PC-3 (cell line): ENCODE results near the gene POLA2. TPM values are rescaled to one million over a fixed set of nuclear protein-coding genes. Genes with fewer than 3 reads are reported as not detected.
A peak's percentile ranks its signal among the peaks of the same experiment; 100 is the strongest.

ENCODE experiments used
- ATAC-seq: fragments of 200-7000 bp; cut with Tn5 transposase; 2 replicates; pipeline ENCODE4 v1.9.1; 2020; ENCODE audit warnings: mild to moderate bottlenecking, moderate library complexity
- BruUV-seq: library from RNA; stranded (reverse); fragments of 400-500 nt; replicated peaks from 2 replicates; lab custom pipeline; 2021; lab: Mats Ljungman, UMichigan
- CTCF ChIA-PET: fragments of 300-600 bp; sonication (Branson Sonifier 250); formaldehyde crosslinking; loops from one replicate; lab custom pipeline; 2022; ENCODE audit warnings: antibody characterized with exemption; lab: Charles Lee
- POLR2A ChIA-PET: fragments of 300-600 bp; sonication (Branson Sonifier 250); formaldehyde crosslinking; loops from one replicate; lab custom pipeline; 2022; ENCODE audit warnings: antibody characterized with exemption; ENCODE audit not compliant: unreplicated experiment; lab: Charles Lee
- DNase-seq: peaks from one replicate; pipeline ENCODE4 v3.0.0-alpha.2; 2015
- H2AFZ ChIP-seq: fragments of 300-600 bp; sonication (generic); 2 replicates; pipeline ENCODE4 v1.6.0; 2016; ENCODE audit warnings: antibody characterized with exemption, low read length
- H3F3A ChIP-seq: fragments of 300-600 bp; sonication (generic); one replicate; pipeline ENCODE4 v1.6.0; 2017; ENCODE audit warnings: antibody characterized with exemption, low read length, control low read depth, mild to moderate bottlenecking; ENCODE audit not compliant: unreplicated experiment
- H3K27ac ChIP-seq: fragments of 300-600 bp; sonication (generic); 2 replicates; pipeline ENCODE4 v1.5.1; 2016; ENCODE audit warnings: mild to moderate bottlenecking, low read length
- H3K27me3 ChIP-seq: fragments of 300-600 bp; sonication (generic); 2 replicates; pipeline ENCODE4 v1.6.1; 2016; ENCODE audit warnings: low read length, mixed read lengths
- H3K36me3 ChIP-seq: fragments of 300-600 bp; sonication (generic); 2 replicates; pipeline ENCODE4 v1.6.1; 2016; ENCODE audit warnings: low read depth, mixed run types, low read length, mixed read lengths
- H3K4me1 ChIP-seq: fragments of 300-600 bp; sonication (generic); 2 replicates; pipeline ENCODE4 v1.5.1; 2016; ENCODE audit warnings: low read length; ENCODE audit not compliant: insufficient read depth
- H3K4me2 ChIP-seq: fragments of 300-600 bp; sonication (generic); 2 replicates; pipeline ENCODE4 v1.6.0; 2016; ENCODE audit warnings: low read length
- H3K4me3 ChIP-seq: fragments of 300-600 bp; sonication (generic); 2 replicates; pipeline ENCODE4 v1.5.1; 2016; ENCODE audit warnings: mild to moderate bottlenecking, low read length, mixed read lengths
- H3K79me2 ChIP-seq: fragments of 300-600 bp; sonication (generic); 2 replicates; pipeline ENCODE4 v1.6.1; 2017; ENCODE audit warnings: low read length, mixed read lengths
- H3K9ac ChIP-seq: fragments of 300-600 bp; sonication (generic); 2 replicates; pipeline ENCODE4 v1.6.0; 2016; ENCODE audit warnings: mild to moderate bottlenecking, low read length
- H3K9me2 ChIP-seq: fragments of 300-600 bp; sonication (generic); replicated peaks from 2 replicates; pipeline ENCODE4 v1.6.1; 2016; ENCODE audit warnings: mixed run types, low read length, mixed read lengths
- H3K9me3 ChIP-seq: fragments of 300-600 bp; sonication (generic); 2 replicates; pipeline ENCODE4 v1.6.1; 2016; ENCODE audit warnings: low read length, mixed read lengths
- H4K20me1 ChIP-seq: fragments of 300-600 bp; sonication (generic); 2 replicates; pipeline ENCODE4 v1.6.1; 2016; ENCODE audit warnings: low read length, mixed read lengths
- CTCF ChIP-seq: fragments of 300-600 bp; sonication (generic); conservative IDR thresholded peaks from 2 replicates; pipeline ENCODE4 v1.5.1; 2017; ENCODE audit warnings: antibody characterized with exemption, low read depth, mild to moderate bottlenecking, low read length
- EZH2 ChIP-seq: fragments of 300-600 bp; sonication (generic); IDR thresholded peaks from one replicate; pipeline ENCODE4 v1.6.1; 2017; ENCODE audit warnings: antibody characterized with exemption, mild to moderate bottlenecking, low read length; ENCODE audit not compliant: unreplicated experiment
- EZH2phosphoT487 ChIP-seq: fragments of 300-600 bp; sonication (generic); IDR thresholded peaks from 2 replicates; pipeline ENCODE4 v1.6.1; 2018; ENCODE audit warnings: mild to moderate bottlenecking, antibody characterized with exemption, low read length, borderline replicate concordance
- intact Hi-C: fragments of 100-400 bp; cut with micrococcal nuclease; formaldehyde crosslinking; loops from 2 replicates; pipeline ENCODE4 v1.9.0; 2023
- total RNA-seq: library from RNA; depleted of rRNA; stranded (reverse); fragments of >200 nt; gene quantifications from 2 replicates; pipeline ENCODE4 v1.2.3, GENCODE V29; 2014

POLA2 gene
- total RNA-seq, 1 experiment from 2014 or later, result 29.0 TPM

DNA sequence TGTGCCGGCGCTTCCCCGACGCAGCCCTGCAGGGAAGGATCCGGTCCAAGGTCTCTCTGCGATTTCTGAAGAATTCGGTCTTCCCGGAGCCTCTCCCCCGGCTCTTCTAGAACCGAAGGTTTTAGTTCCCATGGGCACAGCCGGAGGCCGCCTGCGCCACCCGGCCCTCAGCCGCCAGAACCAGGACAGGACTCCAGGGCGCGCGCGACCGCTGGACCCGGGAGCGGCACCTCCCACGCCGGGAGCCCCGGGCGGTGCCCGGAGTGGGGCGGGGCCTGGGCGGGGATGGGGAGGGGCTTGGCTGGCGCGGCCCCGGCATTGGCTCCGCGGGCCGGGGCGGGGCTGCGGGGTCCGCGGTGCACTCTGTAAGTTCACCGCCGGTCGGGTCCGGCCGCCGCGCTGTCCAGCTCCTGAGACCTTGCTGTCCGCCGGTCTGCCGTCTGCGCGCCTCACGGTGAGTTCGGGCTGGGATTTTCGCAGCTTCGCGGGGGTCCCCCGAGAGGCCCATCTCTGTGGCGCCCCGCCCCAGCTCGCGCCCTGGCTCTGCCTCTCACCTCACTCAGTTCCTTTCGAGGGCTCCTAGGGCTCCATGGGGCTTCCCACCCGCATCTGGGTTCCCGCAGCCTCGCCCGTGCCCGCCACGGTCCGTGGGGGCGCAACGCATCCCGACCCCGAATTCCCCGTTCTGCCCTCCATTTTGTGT, 52.9 kb downstream of the POLA2 start, which contains the start of gene CDC42EP2:
Gene CDC42EP2, plus strand, starts transcription at position 366 of the 703 bp plus-strand sequence. CDS start 6,033 bp downstream, outside the sequence.
- Histone ChIP-seq H3K9me2 (no peaks in the 10 kb centered on the region), H3K9ac (peak within 1 kb of the TSS; percentile 84), H3K27me3 (no peaks in the 10 kb centered on the region), H4K20me1 (peaks cover 5% of the 10 kb centered on the region; the same call in 1 of the 2 replicates), H3K4me1 (peaks cover 36% of the 10 kb centered on the region), H3K4me2 (peak within 1 kb of the TSS; percentile 94), H3K4me3 (peak within 1 kb of the TSS; percentile 72), H3K36me3 (peaks cover 3% of the 10 kb centered on the region; the same call in 1 of the 2 replicates), H3K9me3 (no peaks in the 10 kb centered on the region), H3F3A (peaks cover 5% of the 10 kb centered on the region), H3K79me2 (peaks cover 48% of the 10 kb centered on the region), H3K27ac (peak within 1 kb of the TSS; percentile 87), H2AFZ (peak within 1 kb of the TSS; percentile 65)
- intact Hi-C loops, result loop anchor here (10.0 kb wide), 1 partner anchor 130 kb away; the partner anchor contains the start of gene CAPN1
- BruUV-seq, result no TSS peak
- ChIA-PET CTCF (interaction anchor here (0.9 to 4.3 kb wide), 4 partner anchors 16 to 40 kb away, joined by 5 to 266 read pairs (median 18); partner anchors contain the start of gene DPF2), POLR2A (interaction anchor here (0.6 to 1.6 kb wide), 5 partner anchors 19 to 218 kb away, joined by 3 to 10 read pairs (median 3); partner anchors contain the start of gene DPF2)
- TF ChIP-seq EZH2phosphoT487, result no peak
- no peak for TF ChIP-seq CTCF
- TF ChIP-seq EZH2, result no peak
- DNase-seq (peak; percentile 94), ATAC-seq (peak; percentile 67)

DNA sequence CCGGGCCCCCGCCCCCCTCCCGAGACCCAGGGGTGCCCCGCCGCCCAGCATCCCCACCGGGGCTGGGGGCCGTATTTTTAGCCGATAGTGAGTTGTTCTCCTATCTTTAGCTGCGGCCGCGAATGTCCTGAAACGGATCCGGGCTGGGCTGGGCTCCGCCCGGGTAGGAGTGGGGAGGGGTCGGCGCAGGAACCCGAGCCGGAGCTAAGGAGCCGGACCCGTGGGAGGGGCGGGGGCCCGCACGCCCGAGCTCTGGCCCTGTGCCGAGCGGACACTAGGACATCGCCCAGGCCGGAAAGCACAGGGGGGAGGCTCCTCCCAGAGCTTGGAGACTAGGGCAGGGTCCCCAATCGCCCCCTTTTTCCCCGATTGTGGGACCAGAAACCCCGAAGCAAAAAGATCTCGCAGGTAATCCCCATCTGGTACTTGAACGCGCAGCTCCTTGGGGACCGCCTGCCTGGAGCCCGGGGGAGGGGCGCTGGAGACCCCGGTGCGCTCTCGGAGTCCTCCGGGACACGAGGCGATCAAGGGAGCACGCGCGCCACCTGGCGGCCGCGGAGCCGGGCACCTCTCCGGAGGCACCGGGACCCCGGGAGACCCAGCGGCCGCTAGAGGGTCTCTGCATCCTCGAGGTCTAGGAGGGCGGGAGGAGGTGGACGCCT, 53.6 kb downstream of the POLA2 start:
- DNase-seq, result peak; percentile 82
- H3K79me2 ChIP-seq, result peaks cover 55% of the 10 kb centered on the region
- BruUV-seq, result no TSS peak

More for the DNA sequence above, 53.6 kb downstream of the POLA2 start:
- Histone ChIP-seq H3K4me3 (peak overlapping the region; percentile 72), H4K20me1 (peaks cover 9% of the 10 kb centered on the region), H3K4me1 (peaks cover 36% of the 10 kb centered on the region), H3K4me2 (peak overlapping the region; percentile 94), H3K36me3 (peaks cover 8% of the 10 kb centered on the region; the same call in 1 of the 2 replicates), H3F3A (peaks cover 5% of the 10 kb centered on the region), H2AFZ (peak overlapping the region; percentile 65), H3K27me3 (no peaks in the 10 kb centered on the region), H3K9ac (peak overlapping the region; percentile 84), H3K27ac (peak overlapping the region; percentile 87), H3K9me3 (no peaks in the 10 kb centered on the region), H3K9me2 (no peaks in the 10 kb centered on the region)
- intact Hi-C loops, result loop anchor here (10.0 kb wide), 1 partner anchor 131 kb away; the partner anchor contains the start of gene CAPN1
- CTCF ChIA-PET, result interaction anchor here (0.9 to 4.3 kb wide), 4 partner anchors 15 to 41 kb away, joined by 5 to 266 read pairs (median 18); partner anchors contain the start of gene DPF2
- TF ChIP-seq EZH2phosphoT487 (no peak), CTCF (peak; percentile 99)
- ATAC-seq, result peak; percentile 25
- POLR2A ChIA-PET, result interaction anchor here (0.7 to 1.6 kb wide), 5 partner anchors 13 to 40 kb away, joined by 3 to 10 read pairs (median 3); partner anchors contain the start of gene DPF2
